NCI-H2171 treated with DMSO at 0.1 percent for 48 hours (cell line): Measurements from ENCODE around the gene RFX7.
A peak's percentile ranks its signal among the peaks of the same experiment; 100 is the strongest.

Source experiments
- DNase-seq: peaks from one replicate; lab custom pipeline; 2025; lab: John Stamatoyannopoulos, UW

RFX7 gene

DNA sequence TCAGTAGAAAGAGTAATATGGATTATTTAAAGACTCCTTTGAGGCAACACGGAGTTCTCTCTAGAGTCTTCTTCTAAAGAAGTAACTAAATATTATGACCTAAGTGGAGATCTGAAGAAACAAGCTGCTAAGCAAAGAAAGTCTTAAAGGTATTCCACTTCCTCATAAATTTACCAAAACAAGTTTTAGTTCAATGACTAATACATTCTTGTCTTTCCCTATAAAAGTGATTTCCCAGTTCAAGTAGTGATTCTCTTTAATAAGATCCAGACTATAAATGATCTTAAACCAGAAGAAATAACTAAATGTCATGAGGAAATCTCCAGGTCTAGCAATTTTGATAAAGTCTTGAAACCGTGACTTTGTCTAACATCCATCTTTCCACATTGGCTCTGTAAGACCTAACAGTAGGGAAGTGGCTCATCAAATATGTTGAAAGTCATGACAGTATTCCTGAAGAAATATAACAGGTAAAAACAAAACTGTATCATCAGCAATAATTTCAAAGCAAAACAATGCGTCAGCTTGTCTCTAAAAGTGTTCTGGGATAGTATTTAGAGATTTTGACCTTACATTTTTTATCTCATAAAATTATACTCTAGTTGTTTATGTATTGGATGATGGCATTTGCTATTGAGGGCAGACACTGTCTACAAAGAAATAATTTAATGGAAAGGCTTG is 198.5 kb downstream of the RFX7 start:
- no peak for DNase-seq

DNA sequence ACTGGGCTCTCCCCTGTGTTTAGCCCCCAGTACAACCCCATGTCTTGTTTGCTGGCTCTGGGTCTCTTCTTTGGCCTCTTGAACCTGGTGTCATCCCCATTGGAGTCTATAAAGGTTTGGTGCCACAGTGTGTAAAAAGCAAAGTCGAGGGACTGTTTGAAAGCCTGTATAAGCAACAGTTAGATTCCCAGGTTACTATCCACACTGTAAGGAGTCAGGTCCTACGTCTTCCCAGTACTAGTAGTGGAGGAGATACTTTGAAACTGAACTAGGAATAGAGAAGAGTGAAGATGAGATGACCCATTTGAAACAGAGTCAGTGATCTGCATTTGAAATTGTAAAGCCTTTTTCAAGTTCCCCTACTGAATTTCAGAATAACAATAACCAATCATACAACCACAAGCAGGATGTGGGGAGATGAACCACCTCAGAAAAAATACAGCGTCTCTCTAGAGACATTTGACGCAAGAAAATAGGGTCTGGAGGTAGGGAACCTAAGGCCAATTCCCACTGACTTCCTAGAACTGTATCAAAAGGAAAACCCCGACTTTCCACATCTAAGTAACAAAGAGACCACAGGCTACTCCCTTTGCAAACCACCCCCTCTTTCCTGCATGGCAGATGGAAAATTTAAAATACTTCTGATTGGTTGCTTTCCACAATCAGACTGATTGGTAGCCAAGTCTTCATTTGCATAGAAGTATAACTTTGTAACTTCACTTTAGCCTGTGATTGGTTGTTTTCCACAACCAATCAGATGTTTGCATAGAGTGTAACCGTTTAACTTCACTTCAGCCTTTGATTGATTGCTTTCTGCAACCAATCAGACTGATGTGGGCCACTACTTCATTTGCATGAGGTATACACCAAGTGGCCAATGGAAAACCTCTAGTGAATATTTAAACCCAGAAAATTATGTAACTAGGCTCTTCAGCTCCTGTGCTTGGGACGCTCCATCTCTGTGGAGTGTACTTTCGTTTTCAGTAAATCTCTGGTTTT is 200.4 kb downstream of the RFX7 start:
- no peak for DNase-seq

DNA sequence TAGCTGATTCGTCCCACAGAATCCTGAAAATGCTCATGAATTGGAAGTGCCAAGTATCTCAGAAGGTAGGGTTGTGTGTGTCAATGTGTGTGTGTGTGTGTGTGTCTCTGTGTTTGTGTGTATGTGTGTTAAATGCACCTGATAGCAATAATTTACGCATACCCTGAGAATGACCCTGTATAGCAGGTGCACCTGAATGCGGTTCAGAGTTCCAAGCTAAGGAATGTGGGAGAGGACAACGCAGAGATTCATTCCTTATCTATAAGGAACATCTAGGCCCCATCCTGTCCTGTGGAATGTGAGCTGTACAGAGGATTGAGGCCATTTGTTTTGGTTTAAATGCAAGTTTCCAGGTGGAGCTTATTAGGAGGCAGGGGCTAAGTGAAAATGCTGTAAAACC is 201.2 kb downstream of the RFX7 start:
- DNase-seq = no peak

DNA sequence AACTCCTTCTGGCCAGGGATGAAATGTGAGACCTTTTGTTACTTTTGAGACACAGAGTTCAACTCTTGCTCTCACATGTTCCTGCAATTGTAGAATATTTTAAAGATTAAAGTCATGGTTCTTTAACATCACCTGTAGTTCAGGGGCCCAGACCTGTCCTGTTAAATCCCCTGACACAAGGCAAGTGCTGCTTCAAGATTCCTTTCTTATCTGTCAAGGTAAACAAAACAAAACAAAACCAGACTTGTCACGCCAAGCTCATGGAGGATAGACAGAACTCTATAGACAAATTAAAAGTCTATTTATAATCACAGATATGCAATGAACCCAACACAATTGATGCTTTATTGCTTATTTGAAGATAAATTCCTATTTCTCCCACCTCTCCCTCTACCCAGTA is 201.6 kb downstream of the RFX7 start:
- no peak for DNase-seq

DNA sequence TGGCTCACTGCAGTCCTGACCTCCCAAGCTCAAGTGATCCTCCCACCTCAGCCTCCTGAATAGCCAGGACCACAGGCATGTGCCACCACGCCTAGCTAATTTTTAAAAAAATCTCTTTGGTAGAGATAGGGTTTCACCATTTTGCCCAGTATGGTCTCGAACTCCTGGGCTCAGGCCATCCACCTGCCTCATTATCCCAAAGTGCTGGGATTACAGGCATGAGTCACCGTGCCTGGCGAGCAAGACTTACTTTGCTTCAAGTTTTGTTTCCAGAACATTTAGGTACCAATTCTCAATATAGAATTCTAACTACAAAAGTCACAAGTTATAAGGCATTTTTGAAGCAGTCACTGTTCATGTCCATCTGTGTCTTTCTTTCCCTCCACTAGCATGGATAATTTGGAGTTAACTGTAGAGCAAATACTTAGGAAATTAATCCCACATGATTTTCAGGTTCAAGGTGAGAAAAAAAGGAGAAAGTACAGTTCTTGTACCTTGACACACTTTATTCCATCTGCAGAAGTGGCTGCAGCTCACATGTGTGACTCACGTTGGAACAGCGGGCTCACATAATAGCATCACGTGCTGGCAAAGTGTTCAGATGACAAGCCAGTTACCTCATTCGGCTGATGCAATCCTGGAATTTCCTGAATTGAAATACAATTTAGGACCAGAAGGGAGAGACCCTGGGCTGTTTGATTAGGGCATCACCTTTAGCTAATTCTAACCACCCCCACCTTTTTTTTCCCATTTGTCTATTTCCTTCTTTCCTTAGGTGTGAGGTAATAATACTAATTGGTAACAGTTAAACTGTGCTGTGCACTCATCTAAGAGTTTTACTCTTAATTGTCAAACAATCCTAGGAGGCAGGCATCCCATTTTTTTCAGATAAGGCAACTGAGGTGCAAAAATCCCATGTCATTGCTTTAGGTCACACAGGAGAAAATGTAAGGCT is 203.3 kb downstream of the RFX7 start:
- peak; percentile 88 for DNase-seq

DNA sequence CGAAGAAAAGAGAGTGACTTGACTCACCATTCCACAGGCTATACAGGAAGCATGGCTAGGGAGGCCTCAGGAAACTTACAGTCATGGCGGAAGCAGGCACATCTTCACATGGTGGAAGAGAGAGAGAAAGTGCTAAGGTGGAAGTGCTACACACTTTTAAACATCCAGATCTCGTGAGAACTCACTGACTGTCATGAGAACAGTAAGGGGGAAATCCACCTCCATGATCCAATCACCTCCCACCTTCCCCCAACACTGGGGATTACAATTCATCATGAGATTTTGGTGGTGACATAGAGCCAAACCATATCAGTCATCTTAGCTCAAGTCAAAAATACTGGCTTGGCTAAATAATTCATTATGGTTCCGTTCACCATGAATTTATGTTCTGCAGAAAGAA is 205.0 kb downstream of the RFX7 start:
- DNase-seq = no peak

DNA sequence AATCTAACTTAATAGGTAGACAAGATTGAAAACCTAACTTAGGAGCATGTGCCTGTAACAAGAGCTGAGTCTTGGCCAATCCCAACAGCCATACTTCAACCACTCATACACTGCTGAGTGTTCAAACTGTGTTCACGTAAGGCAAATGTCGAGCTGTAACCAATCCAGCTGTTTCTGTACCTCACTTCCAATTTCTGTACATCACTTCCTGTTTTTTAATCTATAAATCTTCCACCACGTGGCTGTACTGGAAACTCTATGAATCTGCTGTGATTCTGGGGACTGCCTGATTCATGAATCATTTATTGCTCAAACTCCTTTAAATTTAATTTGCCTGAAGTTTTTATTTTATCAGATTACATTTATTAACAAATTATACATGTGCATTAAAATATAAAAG is 205.7 kb downstream of the RFX7 start:
- no peak for DNase-seq
